Brain microvascular endothelial cell (primary cell): ENCODE results near the gene ACTRT3.

Source experiments
- DNase-seq: peaks from one replicate; pipeline ENCODE4 v3.0.0-alpha.2; 2020
- H3K27ac ChIP-seq: fragments of 250-450 bp; sonication (Bioruptor Pico); 2 replicates; pipeline ENCODE4 v1.5.1; 2020; ENCODE audit warnings: mild to moderate bottlenecking, moderate library complexity
- H3K27me3 ChIP-seq: fragments of 250-450 bp; sonication (Bioruptor Pico); replicated peaks from 2 replicates; pipeline ENCODE4 v1.5.1; 2020; ENCODE audit warnings: mild to moderate bottlenecking
- H3K36me3 ChIP-seq: fragments of 250-450 bp; sonication (Bioruptor Pico); replicated peaks from 2 replicates; pipeline ENCODE4 v1.5.1; 2020; ENCODE audit warnings: mild to moderate bottlenecking
- H3K4me3 ChIP-seq: 2 replicates; pipeline ENCODE4 v1.5.1; 2011; ENCODE audit warnings: low read depth, mild to moderate bottlenecking, control low read depth, low read length, moderate library complexity
- in situ Hi-C: cut with HindIII; loops from 2 replicates; pipeline ENCODE4 v1.10.0; 2017; ENCODE audit warnings: low sequenced_read_pairs, low pct_ligation_motif_present
- TF ChIP-seq, protein P1 (sequence below): IDR thresholded peaks from 2 replicates; pipeline ENCODE4 v1.5.1; 2011; ENCODE audit warnings: low read depth, mild to moderate bottlenecking, moderate library complexity, low read length, control low read depth, inconsistent platforms; ENCODE audit errors: missing control alignments

The ACTRT3 gene

GRCh38 chr3:169771497-169772304 is 2.3 kb upstream of the ACTRT3 start:
- Histone ChIP-seq H3K27ac (peak overlapping the region; percentile 93), H3K36me3 (peaks cover 17% of the 10 kb centered on the region), H3K4me3 (peak overlapping the region; percentile 95), H3K27me3 (no peaks in the 10 kb centered on the region)
- peak; percentile 69 for DNase-seq
- in situ Hi-C loops: no loop called here
- TF ChIP-seq, protein P1, sequence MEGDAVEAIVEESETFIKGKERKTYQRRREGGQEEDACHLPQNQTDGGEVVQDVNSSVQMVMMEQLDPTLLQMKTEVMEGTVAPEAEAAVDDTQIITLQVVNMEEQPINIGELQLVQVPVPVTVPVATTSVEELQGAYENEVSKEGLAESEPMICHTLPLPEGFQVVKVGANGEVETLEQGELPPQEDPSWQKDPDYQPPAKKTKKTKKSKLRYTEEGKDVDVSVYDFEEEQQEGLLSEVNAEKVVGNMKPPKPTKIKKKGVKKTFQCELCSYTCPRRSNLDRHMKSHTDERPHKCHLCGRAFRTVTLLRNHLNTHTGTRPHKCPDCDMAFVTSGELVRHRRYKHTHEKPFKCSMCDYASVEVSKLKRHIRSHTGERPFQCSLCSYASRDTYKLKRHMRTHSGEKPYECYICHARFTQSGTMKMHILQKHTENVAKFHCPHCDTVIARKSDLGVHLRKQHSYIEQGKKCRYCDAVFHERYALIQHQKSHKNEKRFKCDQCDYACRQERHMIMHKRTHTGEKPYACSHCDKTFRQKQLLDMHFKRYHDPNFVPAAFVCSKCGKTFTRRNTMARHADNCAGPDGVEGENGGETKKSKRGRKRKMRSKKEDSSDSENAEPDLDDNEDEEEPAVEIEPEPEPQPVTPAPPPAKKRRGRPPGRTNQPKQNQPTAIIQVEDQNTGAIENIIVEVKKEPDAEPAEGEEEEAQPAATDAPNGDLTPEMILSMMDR: no peak

DNA sequence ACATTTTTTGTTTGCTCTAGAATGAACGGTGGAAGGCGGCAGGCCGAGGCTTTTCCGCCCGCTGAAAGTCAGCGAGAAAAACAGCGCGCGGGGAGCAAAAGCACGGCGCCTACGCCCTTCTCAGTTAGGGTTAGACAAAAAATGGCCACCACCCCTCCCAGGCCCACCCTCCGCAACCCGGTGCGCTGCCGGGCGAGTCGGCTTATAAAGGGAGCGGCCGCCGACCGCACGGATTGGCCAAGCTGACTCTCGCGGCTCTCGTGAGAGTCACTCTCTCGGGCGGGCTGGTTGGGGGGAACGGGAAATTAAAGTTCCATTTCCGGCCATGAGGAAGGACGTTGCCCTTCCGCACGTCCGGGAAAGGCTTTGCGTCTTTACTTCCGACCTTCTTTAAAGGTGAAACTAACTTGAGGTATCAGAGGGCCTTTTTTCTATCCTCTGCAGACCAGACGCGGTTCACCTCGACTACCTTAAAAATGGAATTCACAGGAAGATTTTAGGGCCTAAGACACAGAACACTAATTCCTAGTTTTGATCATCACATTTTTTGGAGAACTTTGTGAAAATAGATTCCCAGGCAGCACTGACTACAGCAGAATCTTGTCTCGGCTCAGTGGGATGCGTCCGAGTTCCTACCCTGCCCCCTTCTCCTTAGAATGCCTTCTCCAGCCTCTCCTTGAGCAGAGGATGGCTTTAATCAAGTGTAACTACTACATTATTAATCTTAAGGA is 4.3 kb downstream of the ACTRT3 start, which contains the start of gene TERC:
TSS of gene TERC (minus strand) at position 179 of the 731 bp plus-strand sequence.
- in situ Hi-C loops: no loop called here
- TF ChIP-seq, protein P1: no peak

DNA sequence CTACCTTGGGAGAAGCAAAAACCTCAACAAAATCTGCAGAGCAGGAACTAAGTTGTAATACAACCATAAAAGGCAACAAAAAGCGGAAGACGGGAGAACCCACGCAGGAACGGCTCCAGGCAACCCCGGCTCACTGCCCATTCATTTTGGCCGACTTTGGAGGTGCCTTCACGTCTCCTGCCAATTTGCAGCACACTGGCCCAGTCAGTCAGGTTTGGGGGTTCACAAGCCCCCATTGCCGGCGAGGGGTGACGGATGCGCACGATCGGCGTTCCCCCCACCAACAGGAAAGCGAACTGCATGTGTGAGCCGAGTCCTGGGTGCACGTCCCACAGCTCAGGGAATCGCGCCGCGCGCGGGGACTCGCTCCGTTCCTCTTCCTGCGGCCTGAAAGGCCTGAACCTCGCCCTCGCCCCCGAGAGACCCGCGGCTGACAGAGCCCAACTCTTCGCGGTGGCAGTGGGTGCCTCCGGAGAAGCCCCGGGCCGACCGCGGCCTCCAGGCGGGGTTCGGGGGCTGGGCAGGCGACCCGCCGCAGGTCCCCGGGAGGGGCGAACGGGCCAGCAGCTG is 5.0 kb downstream of the ACTRT3 start:
- Histone ChIP-seq H3K36me3 (no peaks in the 10 kb centered on the region), H3K4me3 (peak overlapping the region; percentile 75), H3K27me3 (no peaks in the 10 kb centered on the region), H3K27ac (peak overlapping the region; percentile 75)
- in situ Hi-C loops: no loop called here
- TF ChIP-seq, protein P1: no peak
- peak; percentile 29 for DNase-seq

More for the DNA sequence above, 4.3 kb downstream of the ACTRT3 start, which contains the start of gene TERC:
- Histone ChIP-seq H3K27ac (peak within 1 kb of the TSS; percentile 75), H3K36me3 (no peaks in the 10 kb centered on the region), H3K27me3 (no peaks in the 10 kb centered on the region), H3K4me3 (peak within 1 kb of the TSS; percentile 75)
- DNase-seq: peak; percentile 86

GRCh38 chr3:169760479-169760878 is 8.9 kb downstream of the ACTRT3 start:
- TF ChIP-seq, protein P1: no peak
- DNase-seq: peak; percentile 80
- peak overlapping the region; percentile 13 for H3K27ac ChIP-seq
- no peaks in the 10 kb centered on the region for H3K36me3 ChIP-seq
- no peaks in the 10 kb centered on the region for H3K27me3 ChIP-seq
- no peak overlapping the region for H3K4me3 ChIP-seq
- in situ Hi-C loops: no loop called here

- TF ChIP-seq, protein P1: no peak
- Histone ChIP-seq H3K4me3 (no peak overlapping the region), H3K36me3 (no peaks in the 10 kb centered on the region), H3K27ac (peak overlapping the region; percentile 13), H3K27me3 (no peaks in the 10 kb centered on the region)
- in situ Hi-C loops: no loop called here
- DNase-seq: peak; percentile 43
These were observed 10.1 kb downstream of the ACTRT3 start for GRCh38 chr3:169759256-169759655.
